IMR-90 (cell line): ENCODE results near the gene ABCC3. TPM values are rescaled to one million over a fixed set of nuclear protein-coding genes. Genes with fewer than 3 reads are reported as not detected.

Experiments
- ATAC-seq: fragments of 200-7000 bp; cut with Tn5 transposase; 2 replicates; pipeline ENCODE4 v1.9.1; 2020; ENCODE audit warnings: low read depth, mild to moderate bottlenecking, moderate library complexity
- BruUV-seq: library from RNA; stranded (reverse); fragments of 400-500 nt; replicated peaks from 2 replicates; lab custom pipeline; 2021; lab: Mats Ljungman, UMichigan
- CTCF ChIA-PET: fragments of 300-600 bp; formaldehyde crosslinking; extraction: SDS; loops from one replicate; lab custom pipeline; 2021; ENCODE audit warnings: antibody characterized with exemption; lab: Yijun Ruan, JAX
- POLR2A ChIA-PET: fragments of 300-600 bp; sonication (Branson Sonifier 250); formaldehyde crosslinking; loops from one replicate; lab custom pipeline; 2022; ENCODE audit warnings: antibody characterized with exemption; ENCODE audit not compliant: unreplicated experiment; lab: Charles Lee
- DNase-seq: peaks from one replicate; pipeline ENCODE4 v3.0.0; 2013
- H2AFZ ChIP-seq: replicated peaks from 2 replicates; pipeline ENCODE3; 2013; ENCODE audit warnings: low read length, mild to moderate bottlenecking; ENCODE audit not compliant: poor library complexity
- H2AK5ac ChIP-seq: 2 replicates; pipeline ENCODE4 v1.6.1; 2013; ENCODE audit warnings: low read depth, low read length, inconsistent platforms
- H2AK9ac ChIP-seq: replicated peaks from 2 replicates; pipeline ENCODE3; 2013; ENCODE audit warnings: mild to moderate bottlenecking, low read depth, low read length, moderate library complexity; ENCODE audit not compliant: poor library complexity
- H2BK120ac ChIP-seq: 2 replicates; pipeline ENCODE4 v1.6.1; 2013; ENCODE audit warnings: low read depth, low read length, inconsistent platforms
- H2BK15ac ChIP-seq: 3 replicates; pipeline ENCODE4 v1.6.1; 2013; ENCODE audit warnings: low read depth, low read length, inconsistent platforms
- H2BK20ac ChIP-seq: 2 replicates; pipeline ENCODE4 v1.6.1; 2013; ENCODE audit warnings: low read depth, mild to moderate bottlenecking, inconsistent platforms, low read length, moderate library complexity
- H2BK5ac ChIP-seq: 2 replicates; pipeline ENCODE4 v1.6.1; 2013; ENCODE audit warnings: mild to moderate bottlenecking, low read depth, low read length, inconsistent platforms; ENCODE audit not compliant: poor library complexity, severe bottlenecking
- H3K14ac ChIP-seq: replicated peaks from 2 replicates; pipeline ENCODE4 v1.6.1; 2013; ENCODE audit warnings: low read depth, low read length, inconsistent platforms
- H3K18ac ChIP-seq: 2 replicates; pipeline ENCODE4 v1.6.1; 2013; ENCODE audit warnings: low read depth, low read length, control low read depth
- H3K23ac ChIP-seq: 2 replicates; pipeline ENCODE4 v1.6.1; 2013; ENCODE audit warnings: low read depth, low read length, inconsistent platforms
- H3K27ac ChIP-seq: 2 replicates; pipeline ENCODE4 v1.5.1; 2013; ENCODE audit warnings: mild to moderate bottlenecking, control low read depth, low read length; ENCODE audit not compliant: insufficient read depth
- H3K27me3 ChIP-seq: 2 replicates; pipeline ENCODE4 v1.6.1; 2013; ENCODE audit warnings: low read length; ENCODE audit not compliant: control insufficient read depth, insufficient read depth
- H3K36me3 ChIP-seq: 2 replicates; pipeline ENCODE4 v1.6.1; 2013; ENCODE audit warnings: low read length, mixed read lengths; ENCODE audit not compliant: control insufficient read depth, insufficient read depth
- H3K4ac ChIP-seq: 2 replicates; pipeline ENCODE4 v1.6.1; 2013; ENCODE audit warnings: low read depth, low read length, inconsistent platforms
- H3K4me1 ChIP-seq: 2 replicates; pipeline ENCODE4 v1.6.1; 2013; ENCODE audit warnings: low read length, mixed read lengths; ENCODE audit not compliant: control insufficient read depth, insufficient read depth
- H3K4me2 ChIP-seq: 2 replicates; pipeline ENCODE4 v1.6.1; 2013; ENCODE audit warnings: low read depth, mild to moderate bottlenecking, control low read depth, low read length, moderate library complexity
- H3K4me3 ChIP-seq: 2 replicates; pipeline ENCODE4 v1.5.1; 2013; ENCODE audit warnings: low read depth, mild to moderate bottlenecking, control low read depth, low read length, moderate library complexity; ENCODE audit not compliant: insufficient read depth
- H3K56ac ChIP-seq: 2 replicates; pipeline ENCODE4 v1.6.1; 2013; ENCODE audit warnings: low read length, inconsistent platforms; ENCODE audit not compliant: insufficient read depth; ENCODE audit errors: extremely low read depth
- H3K79me1 ChIP-seq, 2 experiments: 2 replicates each; pipeline ENCODE4 v1.6.1; 2013; ENCODE audit warnings: low read length in 2 of 2, inconsistent platforms in 1 of 2, low read depth in 1 of 2
- H3K9ac ChIP-seq: 2 replicates; pipeline ENCODE4 v1.6.1; 2013; ENCODE audit warnings: low read depth, low read length, control low read depth
- H3K9me1 ChIP-seq: 2 replicates; pipeline ENCODE4 v1.6.1; 2013; ENCODE audit warnings: low read length, inconsistent platforms; ENCODE audit not compliant: insufficient read depth
- H3K9me3 ChIP-seq: 2 replicates; pipeline ENCODE4 v1.6.1; 2013; ENCODE audit warnings: low read length; ENCODE audit not compliant: control insufficient read depth, insufficient read depth
- H4K20me1 ChIP-seq: 2 replicates; pipeline ENCODE4 v1.6.1; 2013; ENCODE audit warnings: low read length, inconsistent platforms; ENCODE audit not compliant: insufficient read depth
- H4K5ac ChIP-seq: 2 replicates; pipeline ENCODE4 v1.6.1; 2013; ENCODE audit warnings: mild to moderate bottlenecking, low read depth, low read length, control low read depth
- H4K8ac ChIP-seq, 2 experiments: 2 replicates each; pipeline ENCODE4 v1.6.1; 2013; ENCODE audit warnings: low read depth in 2 of 2, low read length in 2 of 2, control low read depth in 1 of 2, inconsistent platforms in 1 of 2
- H4K91ac ChIP-seq: 2 replicates; pipeline ENCODE4 v1.6.1; 2013; ENCODE audit warnings: low read depth, low read length, inconsistent platforms; ENCODE audit not compliant: insufficient read depth
- BHLHE40 ChIP-seq: fragments of 150-350 bp; IDR thresholded peaks from 2 replicates; pipeline ENCODE4 v1.6.1; 2016; ENCODE audit warnings: mild to moderate bottlenecking, low read depth, low read length
- CEBPB ChIP-seq: IDR thresholded peaks from 2 replicates; pipeline ENCODE4 v1.6.1; 2012; ENCODE audit warnings: low read depth, low read length, improper control_type of control experiment
- CHD1 ChIP-seq: IDR thresholded peaks from 2 replicates; pipeline ENCODE4 v1.6.1; 2012; ENCODE audit warnings: low read depth, low read length, improper control_type of control experiment
- MAFK ChIP-seq: IDR thresholded peaks from 2 replicates; pipeline ENCODE4 v1.6.1; 2012; ENCODE audit warnings: low read depth, low read length, improper control_type of control experiment
- MAZ ChIP-seq: IDR thresholded peaks from 2 replicates; pipeline ENCODE4 v1.6.1; 2012; ENCODE audit warnings: low read depth, mild to moderate bottlenecking, low read length, improper control_type of control experiment, moderate library complexity, borderline replicate concordance
- NFE2L2 ChIP-seq: fragments of 150-350 bp; IDR thresholded peaks from 2 replicates; pipeline ENCODE4 v1.6.1; 2016; ENCODE audit warnings: low read depth, mild to moderate bottlenecking, low read length
- RFX5 ChIP-seq: IDR thresholded peaks from 2 replicates; pipeline ENCODE4 v1.8.0; 2012; ENCODE audit warnings: low read depth, mild to moderate bottlenecking, low read length, moderate library complexity
- WGBS, 2 experiments: methylation state at CpG; one replicate each; pipeline versions ENCODE4 v1.1.5 to v1.1.7; 2013; ENCODE audit warnings: missing lambda C conversion rate in 2 of 2; ENCODE audit not compliant: insufficient read length in 1 of 2; ENCODE audit errors: extremely low coverage in 2 of 2; 5-methylcytosine and 5-hydroxymethylcytosine counted together
- dilution Hi-C: fragments of 300-500 bp; cut with HindIII; formaldehyde crosslinking; loops from one replicate; pipeline ENCODE4 v1.14.3; 2018; ENCODE audit warnings: low sequenced_read_pairs; ENCODE audit not compliant: unreplicated experiment
- in situ Hi-C: fragments of 300-500 bp; cut with MboI; formaldehyde crosslinking; loops from 3 replicates; pipeline ENCODE4 v1.14.3; 2019; ENCODE audit warnings: low sequenced_read_pairs, inconsistent platforms, mixed read lengths
- intact Hi-C: fragments of 100-400 bp; cut with micrococcal nuclease; formaldehyde crosslinking; loops from 2 replicates; pipeline ENCODE4 v1.10.0; 2022
- polyA plus RNA-seq, 3 experiments: library from polyadenylated mRNA; depleted of rRNA; stranded (reverse); fragments of >200 nt; gene quantifications; 2 replicates each; pipeline ENCODE4 v1.2.3, GENCODE V29; 2012; ENCODE audit warnings: low replicate concordance in 1 of 3
- total RNA-seq: library from RNA; depleted of rRNA; stranded (reverse); fragments of >200 nt; gene quantifications from 2 replicates; pipeline ENCODE4 v1.2.3, GENCODE V29; 2012
- TF ChIP-seq, protein P1 (sequence below): fragments of 150-350 bp; IDR thresholded peaks from 2 replicates; pipeline ENCODE4 v1.6.1; 2017; ENCODE audit warnings: mild to moderate bottlenecking, antibody characterized with exemption, low read length, low read depth
- TF ChIP-seq, protein P2 (sequence below): conservative IDR thresholded peaks from 2 replicates; pipeline ENCODE4 v1.5.1; 2012; ENCODE audit warnings: mild to moderate bottlenecking, low read depth, low read length, improper control_type of control experiment

The ABCC3 gene
- total and polyA plus RNA-seq, 2 of the 4 experiments (the other 2 are of a cell fraction): 3.2 to 6.6 TPM

DNA sequence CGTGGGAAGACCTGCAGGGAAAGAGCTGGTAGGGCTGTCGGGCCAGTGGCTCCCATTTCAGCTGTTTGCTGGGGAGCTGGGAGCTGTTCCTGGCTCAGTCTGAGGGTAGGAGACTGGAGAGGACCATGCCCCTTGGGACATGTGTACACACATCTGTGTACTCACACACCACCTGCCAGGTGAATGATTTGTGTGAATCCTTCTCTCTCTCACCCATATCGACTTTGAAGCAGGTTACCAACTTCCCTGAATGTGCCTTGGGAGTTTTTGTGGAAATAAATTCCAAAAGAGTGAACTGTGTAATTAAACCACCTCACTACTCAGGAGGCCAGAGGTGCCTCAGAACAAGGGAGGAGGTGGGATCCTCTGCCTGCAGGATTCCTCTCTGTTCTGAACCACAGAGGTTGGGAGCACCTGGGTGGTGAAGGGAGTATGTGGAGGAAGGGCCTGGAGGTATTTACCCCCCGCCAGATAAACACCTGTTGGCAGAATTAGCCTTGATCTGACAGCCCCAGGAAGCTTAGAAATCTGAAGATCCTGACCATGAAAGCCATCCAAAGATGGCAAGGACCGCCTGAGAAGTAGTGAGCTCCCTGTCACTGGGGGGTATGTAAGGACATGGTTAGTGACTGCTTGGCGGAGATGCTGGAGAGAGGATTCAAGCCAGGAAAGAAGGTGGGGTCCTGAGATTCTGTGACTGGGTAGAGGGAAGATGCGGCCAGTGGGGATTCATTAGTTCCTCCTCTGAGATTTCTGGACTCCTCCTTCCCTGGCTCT, 3.3 kb downstream of the ABCC3 start:
- H4K91ac ChIP-seq: peak overlapping the region; percentile 97
- 89% methylated on average over 1 of the region's 7 CpGs; no CpG with 5 or more reads in 1 of the 2 experiments for WGBS, 2 experiments
- H3K18ac ChIP-seq: peak overlapping the region; percentile 38
- peak overlapping the region; percentile 97 for H2BK15ac ChIP-seq
- H2AK9ac ChIP-seq: peak overlapping the region; percentile 52
- peak overlapping the region; percentile 75 for H3K27ac ChIP-seq
- in situ Hi-C loops (loop anchor here (5.0 kb wide), 1 partner anchor 39 kb away; no protein-coding TSS in a partner anchor), dilution Hi-C loops (no loop called here), intact Hi-C loops (loop anchor here (2.0 kb wide), 1 partner anchor 57 kb away; no protein-coding TSS in a partner anchor)
- H2BK5ac ChIP-seq: peak overlapping the region; percentile 91
- peaks cover 11% of the 10 kb centered on the region for H4K20me1 ChIP-seq
- peak overlapping the region; percentile 3; the same call in 1 of the 2 replicates for H3K4me2 ChIP-seq
- peaks cover 17 to 64% of the 10 kb centered on the region in 2 experiments; a peak in 3 of 4 replicates for H3K79me1 ChIP-seq
- peak overlapping the region; percentile 79 for H2BK20ac ChIP-seq
- no peak for TF ChIP-seq NFE2L2
- TF ChIP-seq, protein P1, sequence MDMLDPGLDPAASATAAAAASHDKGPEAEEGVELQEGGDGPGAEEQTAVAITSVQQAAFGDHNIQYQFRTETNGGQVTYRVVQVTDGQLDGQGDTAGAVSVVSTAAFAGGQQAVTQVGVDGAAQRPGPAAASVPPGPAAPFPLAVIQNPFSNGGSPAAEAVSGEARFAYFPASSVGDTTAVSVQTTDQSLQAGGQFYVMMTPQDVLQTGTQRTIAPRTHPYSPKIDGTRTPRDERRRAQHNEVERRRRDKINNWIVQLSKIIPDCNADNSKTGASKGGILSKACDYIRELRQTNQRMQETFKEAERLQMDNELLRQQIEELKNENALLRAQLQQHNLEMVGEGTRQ: no peak
- TF ChIP-seq CHD1: no peak
- TF ChIP-seq MAZ: no peak
- no peak for TF ChIP-seq MAFK
- TF ChIP-seq RFX5: no peak
- TF ChIP-seq, protein P2, sequence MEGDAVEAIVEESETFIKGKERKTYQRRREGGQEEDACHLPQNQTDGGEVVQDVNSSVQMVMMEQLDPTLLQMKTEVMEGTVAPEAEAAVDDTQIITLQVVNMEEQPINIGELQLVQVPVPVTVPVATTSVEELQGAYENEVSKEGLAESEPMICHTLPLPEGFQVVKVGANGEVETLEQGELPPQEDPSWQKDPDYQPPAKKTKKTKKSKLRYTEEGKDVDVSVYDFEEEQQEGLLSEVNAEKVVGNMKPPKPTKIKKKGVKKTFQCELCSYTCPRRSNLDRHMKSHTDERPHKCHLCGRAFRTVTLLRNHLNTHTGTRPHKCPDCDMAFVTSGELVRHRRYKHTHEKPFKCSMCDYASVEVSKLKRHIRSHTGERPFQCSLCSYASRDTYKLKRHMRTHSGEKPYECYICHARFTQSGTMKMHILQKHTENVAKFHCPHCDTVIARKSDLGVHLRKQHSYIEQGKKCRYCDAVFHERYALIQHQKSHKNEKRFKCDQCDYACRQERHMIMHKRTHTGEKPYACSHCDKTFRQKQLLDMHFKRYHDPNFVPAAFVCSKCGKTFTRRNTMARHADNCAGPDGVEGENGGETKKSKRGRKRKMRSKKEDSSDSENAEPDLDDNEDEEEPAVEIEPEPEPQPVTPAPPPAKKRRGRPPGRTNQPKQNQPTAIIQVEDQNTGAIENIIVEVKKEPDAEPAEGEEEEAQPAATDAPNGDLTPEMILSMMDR: no peak
- TF ChIP-seq BHLHE40: no peak
- TF ChIP-seq CEBPB: no peak
- ATAC-seq (no peak), DNase-seq (no peak)
- H3K23ac ChIP-seq: peak overlapping the region; percentile 93
- H3K4me3 ChIP-seq: no peak overlapping the region
- H2AK5ac ChIP-seq: peak overlapping the region; percentile 99
- no peak overlapping the region for H3K9ac ChIP-seq
- peaks cover 45% of the 10 kb centered on the region for H3K9me1 ChIP-seq
- BruUV-seq: no TSS peak
- peak overlapping the region; percentile 93 for H3K4ac ChIP-seq
- peak overlapping the region; percentile 62 for H4K5ac ChIP-seq
- CTCF ChIA-PET: no interaction called here
- peak overlapping the region; percentile 44 for H3K14ac ChIP-seq
- no peaks in the 10 kb centered on the region for H3K36me3 ChIP-seq
- H3K56ac ChIP-seq: peak overlapping the region; percentile 75
- H3K27me3 ChIP-seq: peaks cover 5% of the 10 kb centered on the region; the same call in 1 of the 2 replicates
- H4K8ac ChIP-seq: peak overlapping the region; percentile 71 to 80
- H2AFZ ChIP-seq: peak overlapping the region; percentile 84
- POLR2A ChIA-PET: no interaction called here
- H3K4me1 ChIP-seq: peaks cover 40% of the 10 kb centered on the region
- H2BK120ac ChIP-seq: peak overlapping the region; percentile 98
- H3K9me3 ChIP-seq: no peaks in the 10 kb centered on the region
